SU-DHL-6 (cell line): ENCODE data around the gene RUBCNL.

Experiments used
- H2AFZ ChIP-seq: fragments of 200-600 bp; sonication (generic); 2 replicates; pipeline ENCODE4 v1.6.1; 2014; ENCODE audit warnings: low read depth, mild to moderate bottlenecking, moderate library complexity, mixed read lengths, antibody characterized with exemption, low read length; ENCODE audit not compliant: severe bottlenecking
- H3F3A ChIP-seq: fragments of 200-600 bp; shearing (Covaris generic); 2 replicates; pipeline ENCODE4 v1.6.0; 2016; ENCODE audit warnings: antibody characterized with exemption, mild to moderate bottlenecking; ENCODE audit not compliant: insufficient read depth
- H3K27ac ChIP-seq: fragments of 200-600 bp; sonication (generic); 2 replicates; pipeline ENCODE4 v1.5.1; 2016; ENCODE audit warnings: low read depth, mild to moderate bottlenecking, low read length, moderate library complexity, mixed read lengths
- H3K27me3 ChIP-seq: fragments of 200-600 bp; sonication (generic), shearing (Covaris generic); 2 replicates; pipeline ENCODE4 v1.6.0; 2014; ENCODE audit warnings: mild to moderate bottlenecking, low read length
- H3K36me3 ChIP-seq: fragments of 200-600 bp; sonication (generic); 2 replicates; pipeline ENCODE4 v1.6.1; 2014; ENCODE audit warnings: mild to moderate bottlenecking, low read length, mixed read lengths
- H3K4me2 ChIP-seq: fragments of 300-600, 200-600 bp; shearing (Covaris generic), sonication (generic); 2 replicates; pipeline ENCODE4 v1.6.0; 2014; ENCODE audit warnings: low read length, low read depth, mild to moderate bottlenecking; ENCODE audit not compliant: poor library complexity, severe bottlenecking
- H3K4me3 ChIP-seq: fragments of 200-600 bp; sonication (generic); 2 replicates; pipeline ENCODE4 v1.5.1; 2014; ENCODE audit warnings: antibody characterized with exemption, low read length, mild to moderate bottlenecking, mixed read lengths; ENCODE audit not compliant: insufficient read depth, poor library complexity, severe bottlenecking
- H3K79me2 ChIP-seq: fragments of 200-600 bp; sonication (generic); 2 replicates; pipeline ENCODE4 v1.6.1; 2014; ENCODE audit warnings: mild to moderate bottlenecking, low read length, moderate library complexity; ENCODE audit not compliant: insufficient read depth
- H3K9ac ChIP-seq: fragments of 200-600 bp; sonication (generic); 2 replicates; pipeline ENCODE4 v1.7.0; 2014; ENCODE audit warnings: mild to moderate bottlenecking, low read length
- H3K9me2 ChIP-seq: fragments of 200-600 bp; sonication (generic); replicated peaks from 2 replicates; pipeline ENCODE4 v1.6.1; 2014; ENCODE audit warnings: low read length; ENCODE audit not compliant: insufficient read depth
- H3K9me3 ChIP-seq: fragments of 200-600 bp; sonication (generic); 2 replicates; pipeline ENCODE4 v1.6.1; 2014; ENCODE audit warnings: low read length, mixed read lengths; ENCODE audit not compliant: insufficient read depth
- H4K20me1 ChIP-seq: fragments of 200-600 bp; sonication (generic); 2 replicates; pipeline ENCODE4 v1.6.1; 2014; ENCODE audit warnings: low read depth, mild to moderate bottlenecking, antibody characterized with exemption, low read length, moderate library complexity, mixed read lengths
- EZH2phosphoT487 ChIP-seq: fragments of 200-600 bp; sonication (generic), shearing (Covaris generic); conservative IDR thresholded peaks from 2 replicates; pipeline ENCODE4 v1.6.1; 2018; ENCODE audit warnings: mild to moderate bottlenecking, antibody characterized with exemption, low read length, moderate library complexity, mixed read lengths
- TF ChIP-seq, protein P1 (sequence below): fragments of 200-600 bp; sonication (generic); IDR thresholded peaks from one replicate; pipeline ENCODE4 v1.5.1; 2017; ENCODE audit warnings: antibody characterized with exemption, mild to moderate bottlenecking, low read length, moderate library complexity; ENCODE audit not compliant: insufficient read depth, poor library complexity, severe bottlenecking

RUBCNL gene

DNA sequence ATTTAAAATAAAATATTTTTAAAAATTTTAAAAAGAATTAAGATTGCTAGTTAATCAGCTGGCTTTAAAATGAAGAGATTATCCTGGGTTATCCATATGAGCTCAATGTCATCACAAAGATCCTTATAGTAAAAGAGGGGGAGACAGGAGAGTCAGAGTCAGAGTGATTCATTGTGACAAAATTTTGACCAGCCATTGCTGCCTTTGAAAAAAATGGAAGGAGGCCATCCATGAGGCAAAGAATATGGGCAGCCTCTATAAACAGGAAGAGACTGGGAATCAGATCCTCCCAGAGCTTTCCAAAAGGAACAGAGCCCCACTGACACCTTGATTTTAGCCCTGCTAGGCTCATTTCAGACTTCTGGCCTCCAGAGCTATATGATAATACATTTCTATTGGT, 9.3 kb upstream of the RUBCNL start:
- no peak overlapping the region for H3K4me2 ChIP-seq

DNA sequence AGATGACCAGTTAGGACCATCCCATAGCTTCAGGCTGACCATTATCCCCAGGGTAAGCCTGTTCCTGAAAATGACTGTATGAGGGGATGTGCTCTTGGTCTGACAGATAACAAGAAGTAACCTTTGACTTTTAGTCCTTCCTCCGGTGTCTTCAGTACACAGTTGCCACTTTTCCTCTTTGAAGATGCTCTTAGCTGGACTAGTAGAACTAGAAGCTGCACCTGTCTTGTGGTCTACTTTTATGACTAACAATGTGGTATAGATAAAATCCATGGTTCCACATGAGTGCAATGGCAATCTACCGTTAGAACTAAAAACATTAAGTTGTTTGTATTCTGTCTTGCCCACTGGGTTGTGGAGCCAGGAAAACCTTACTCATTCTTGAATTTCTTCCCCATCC, 5.9 kb upstream of the RUBCNL start:
- Histone ChIP-seq H3K27me3 (no peaks in the 10 kb centered on the region), H3K4me2 (peak overlapping the region; percentile 18), H3K9me3 (no peaks in the 10 kb centered on the region), H4K20me1 (no peaks in the 10 kb centered on the region), H3F3A (peaks cover 22% of the 10 kb centered on the region), H3K36me3 (no peaks in the 10 kb centered on the region), H3K9me2 (no peaks in the 10 kb centered on the region), H2AFZ (no peak overlapping the region), H3K79me2 (no peaks in the 10 kb centered on the region; the same call in 1 of the 2 replicates), H3K4me3 (no peak overlapping the region), H3K27ac (no peak overlapping the region; the same call in 1 of the 2 replicates), H3K9ac (no peak overlapping the region)
- no peak for TF ChIP-seq EZH2phosphoT487
- TF ChIP-seq, protein P1, sequence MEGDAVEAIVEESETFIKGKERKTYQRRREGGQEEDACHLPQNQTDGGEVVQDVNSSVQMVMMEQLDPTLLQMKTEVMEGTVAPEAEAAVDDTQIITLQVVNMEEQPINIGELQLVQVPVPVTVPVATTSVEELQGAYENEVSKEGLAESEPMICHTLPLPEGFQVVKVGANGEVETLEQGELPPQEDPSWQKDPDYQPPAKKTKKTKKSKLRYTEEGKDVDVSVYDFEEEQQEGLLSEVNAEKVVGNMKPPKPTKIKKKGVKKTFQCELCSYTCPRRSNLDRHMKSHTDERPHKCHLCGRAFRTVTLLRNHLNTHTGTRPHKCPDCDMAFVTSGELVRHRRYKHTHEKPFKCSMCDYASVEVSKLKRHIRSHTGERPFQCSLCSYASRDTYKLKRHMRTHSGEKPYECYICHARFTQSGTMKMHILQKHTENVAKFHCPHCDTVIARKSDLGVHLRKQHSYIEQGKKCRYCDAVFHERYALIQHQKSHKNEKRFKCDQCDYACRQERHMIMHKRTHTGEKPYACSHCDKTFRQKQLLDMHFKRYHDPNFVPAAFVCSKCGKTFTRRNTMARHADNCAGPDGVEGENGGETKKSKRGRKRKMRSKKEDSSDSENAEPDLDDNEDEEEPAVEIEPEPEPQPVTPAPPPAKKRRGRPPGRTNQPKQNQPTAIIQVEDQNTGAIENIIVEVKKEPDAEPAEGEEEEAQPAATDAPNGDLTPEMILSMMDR = no peak

More for the DNA sequence above, 9.3 kb upstream of the RUBCNL start:
- no peaks in the 10 kb centered on the region for H3K79me2 ChIP-seq
- peaks cover 8% of the 10 kb centered on the region for H3F3A ChIP-seq
- TF ChIP-seq, protein P1 = no peak
- no peak for TF ChIP-seq EZH2phosphoT487
- no peaks in the 10 kb centered on the region for H3K36me3 ChIP-seq
- H3K27me3 ChIP-seq = no peaks in the 10 kb centered on the region
- H3K9ac ChIP-seq = no peak overlapping the region
- no peaks in the 10 kb centered on the region for H4K20me1 ChIP-seq
- H3K9me2 ChIP-seq = no peaks in the 10 kb centered on the region
- no peak overlapping the region for H3K4me3 ChIP-seq
- H2AFZ ChIP-seq = no peak overlapping the region
- no peaks in the 10 kb centered on the region for H3K9me3 ChIP-seq
- no peak overlapping the region for H3K27ac ChIP-seq

DNA sequence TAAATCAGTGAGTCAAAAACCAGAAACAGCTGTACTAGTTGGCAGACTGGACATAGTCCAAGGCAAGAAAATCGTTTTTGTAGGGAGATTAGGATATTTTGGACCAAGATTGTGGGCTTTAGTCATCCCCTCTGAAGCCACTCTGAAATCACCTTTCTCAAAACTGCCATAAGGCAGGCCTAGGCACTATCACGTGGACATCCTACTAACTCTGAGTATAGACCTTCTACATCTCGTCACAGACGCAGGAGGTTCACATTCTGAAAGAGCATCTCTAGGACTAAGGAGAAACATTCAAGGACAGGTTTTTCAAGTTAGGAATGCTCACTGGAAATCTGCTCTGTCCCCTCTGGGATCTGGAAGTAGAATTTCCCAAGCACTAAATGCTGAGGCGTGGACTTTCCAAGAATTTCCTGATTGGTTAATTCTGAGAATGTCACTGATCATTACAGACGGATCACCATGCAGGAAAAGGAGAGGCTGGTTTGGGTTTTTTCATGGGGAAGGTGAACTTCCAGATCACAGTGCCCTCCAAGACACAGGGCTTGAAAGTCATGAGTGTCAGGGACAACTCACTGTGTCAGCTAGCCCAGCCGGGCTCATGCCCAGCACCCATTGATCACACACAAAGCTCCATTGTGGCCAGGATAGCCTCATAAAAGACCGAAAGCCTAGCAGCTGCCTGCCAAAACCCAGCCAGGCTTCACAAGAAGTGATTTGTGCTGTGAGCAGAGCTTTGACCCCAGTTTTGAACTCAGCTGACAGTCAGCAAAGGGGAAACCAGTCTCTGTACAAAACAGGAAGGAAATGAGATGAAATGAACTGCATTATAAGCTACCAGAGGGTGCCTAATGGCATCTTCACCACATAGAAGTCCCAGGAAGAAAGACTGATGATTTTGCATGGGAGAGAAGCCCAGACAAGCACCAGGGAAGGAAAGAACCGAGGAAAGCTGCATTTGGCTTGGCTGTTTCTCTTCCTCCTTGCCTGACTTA, 2.7 kb upstream of the RUBCNL start:
- Histone ChIP-seq H3K4me2 (peak overlapping the region; percentile 94), H3K36me3 (no peaks in the 10 kb centered on the region), H3F3A (peaks cover 33% of the 10 kb centered on the region), H3K9me2 (no peaks in the 10 kb centered on the region), H3K9ac (peak overlapping the region; percentile 83), H3K9me3 (no peaks in the 10 kb centered on the region), H3K4me3 (peak overlapping the region; percentile 4), H3K27ac (peak overlapping the region; percentile 88), H3K79me2 (peaks cover 32% of the 10 kb centered on the region), H2AFZ (peak overlapping the region; percentile 16), H4K20me1 (no peaks in the 10 kb centered on the region), H3K27me3 (no peaks in the 10 kb centered on the region)
- TF ChIP-seq, protein P1 = no peak
- no peak for TF ChIP-seq EZH2phosphoT487
